GM21447 (cell line): ENCODE results near the gene HMG20B.

Source experiments
- ATAC-seq: cut with Tn5 transposase; IDR thresholded peaks from one replicate; pipeline ENCODE4 v1.9.1; 2021; ENCODE audit not compliant: unreplicated experiment

Gene HMG20B

GRCh38 chr19:3605361-3605760 is 32.6 kb downstream of the HMG20B start:
- no peak for ATAC-seq

DNA sequence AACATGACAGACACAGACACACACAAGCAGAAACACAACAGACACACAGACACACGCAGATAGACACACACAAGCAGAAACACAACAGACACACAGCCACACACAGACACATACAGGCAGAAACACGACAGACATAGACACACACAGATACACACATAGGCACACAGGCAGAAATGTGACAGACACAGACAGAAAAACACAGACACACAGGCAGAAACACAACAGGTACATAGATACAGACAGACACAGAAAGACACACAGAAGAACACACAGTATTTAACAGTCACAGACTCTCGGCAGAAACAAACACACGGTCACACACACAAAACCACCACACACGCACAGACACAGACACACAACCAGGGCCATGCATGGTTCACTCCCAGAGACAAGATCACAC is 33.0 kb downstream of the HMG20B start:
- ATAC-seq = no peak

GRCh38 chr19:3606174-3606689 is 33.5 kb downstream of the HMG20B start:
- no peak for ATAC-seq

DNA sequence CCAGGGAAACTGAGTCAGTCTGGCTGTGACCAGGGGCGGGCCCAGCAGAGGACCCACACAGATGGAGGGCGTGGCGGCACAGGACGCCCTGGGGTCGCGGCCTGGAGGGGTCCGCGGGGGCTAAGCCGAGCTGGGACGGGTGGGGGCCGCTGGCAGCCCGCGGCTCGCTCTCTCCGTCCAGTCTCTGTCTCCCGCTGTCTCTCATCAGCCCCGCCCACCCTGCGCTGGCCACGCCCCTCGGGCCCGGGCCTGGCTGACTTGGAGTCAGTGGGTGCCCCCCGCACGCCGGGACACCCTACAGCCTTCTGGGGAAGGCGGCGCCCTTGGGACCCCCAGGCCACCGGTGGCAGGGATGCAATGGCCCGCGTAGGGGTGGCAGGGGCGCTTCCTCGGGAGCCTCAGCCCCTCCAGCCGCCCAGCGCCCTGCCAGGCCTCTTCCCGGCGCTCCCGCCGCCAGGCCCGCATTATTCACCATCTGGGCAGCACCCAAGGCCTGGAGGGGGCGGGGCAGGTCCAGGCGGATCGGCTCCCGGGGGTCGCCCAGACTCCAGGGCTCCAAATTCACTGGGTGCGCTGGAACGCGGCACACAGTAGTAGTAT is 34.0 kb downstream of the HMG20B start, which contains the start of gene TBXA2R:
Gene TBXA2R, minus strand, starts transcription at position 186 of the 600 bp plus-strand sequence. CDS start 6,241 bp downstream, outside the sequence.
- ATAC-seq = no peak

DNA sequence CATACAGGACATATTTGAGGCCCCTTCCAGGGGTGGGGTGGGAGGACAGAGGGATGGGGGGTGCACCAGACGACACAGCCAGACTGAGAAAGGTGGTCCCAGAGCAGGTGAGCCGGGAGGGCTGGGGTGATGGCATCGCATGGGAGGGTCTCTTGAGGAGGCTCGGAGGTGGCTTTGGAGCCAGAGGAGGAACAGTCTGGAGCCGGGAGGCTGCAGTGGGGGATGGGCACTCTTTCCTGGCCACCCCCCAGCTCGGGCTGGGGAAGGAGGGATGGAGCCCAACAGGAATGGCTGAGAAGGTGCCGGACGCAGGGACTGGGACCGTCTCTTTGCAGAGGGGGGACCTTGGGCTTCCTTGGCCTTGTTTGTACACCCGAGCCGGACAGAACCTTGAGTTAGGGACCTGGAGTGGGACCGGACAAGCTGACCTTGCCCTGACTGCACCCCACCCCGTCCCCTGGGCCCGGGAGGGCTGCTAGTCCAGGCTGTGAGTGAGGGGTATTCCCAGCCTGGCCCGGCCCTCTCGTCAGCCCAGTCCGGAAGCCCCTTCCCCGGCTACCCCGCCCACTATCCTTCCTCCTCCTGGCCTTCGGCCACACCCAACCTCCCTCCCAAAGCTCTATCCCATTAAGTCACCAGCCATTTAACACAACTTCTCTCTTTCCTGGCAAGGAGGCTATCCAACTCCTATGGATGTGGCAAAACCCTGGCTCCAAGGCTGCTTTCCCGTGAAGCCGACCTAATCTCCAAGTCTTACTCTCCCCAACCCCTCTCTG is 34.7 kb downstream of the HMG20B start:
- ATAC-seq = no peak

- no peak for ATAC-seq
Observed at GRCh38 chr19:3608079-3608641, 35.4 kb downstream of the HMG20B start.

- no peak for ATAC-seq
Observed at GRCh38 chr19:3608750-3609322, 36.1 kb downstream of the HMG20B start.

DNA sequence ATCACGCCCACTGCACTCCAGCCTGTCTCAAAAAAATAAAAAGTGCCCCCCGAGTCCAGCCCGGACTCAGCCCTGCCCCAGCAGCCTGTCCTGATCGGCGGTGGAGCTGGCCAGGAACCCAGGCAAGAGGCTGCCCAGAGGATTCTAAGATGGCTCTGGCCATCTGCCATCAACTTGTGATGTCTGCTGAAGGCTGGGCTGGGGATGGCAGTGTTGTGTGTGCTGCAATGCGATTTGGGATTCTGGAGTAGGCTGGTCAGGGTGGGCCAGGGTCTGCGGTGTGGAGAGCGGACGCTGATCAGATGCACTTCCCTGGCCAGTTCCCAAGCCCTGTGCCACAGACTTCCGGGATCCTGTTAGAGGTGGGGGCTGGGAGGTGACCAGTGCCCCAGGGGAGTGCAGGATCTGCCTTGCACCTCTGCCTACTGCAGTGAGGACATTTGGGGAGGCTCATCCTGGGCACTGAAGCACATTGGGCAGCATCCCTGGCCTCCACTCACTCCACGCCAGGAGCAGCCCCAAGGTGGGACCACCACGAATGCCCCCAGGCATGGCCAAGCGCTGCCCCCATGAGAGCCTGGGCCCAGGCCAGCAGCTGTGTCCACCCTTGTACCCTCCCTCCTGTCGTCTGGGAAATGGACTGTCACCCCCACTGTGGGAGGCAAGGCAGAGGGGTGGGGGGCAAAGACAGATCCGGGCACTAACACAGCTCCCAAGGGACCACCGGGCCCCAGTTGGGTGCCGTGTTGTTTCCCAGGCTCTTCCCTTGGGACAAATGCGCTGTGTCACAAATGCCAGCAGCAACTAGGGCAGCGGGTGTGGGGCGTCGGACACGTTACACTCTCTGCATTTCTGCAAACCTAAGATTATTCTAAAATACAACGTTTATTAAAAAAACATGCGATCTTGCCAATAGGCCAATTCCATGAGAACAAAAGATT is 37.3 kb downstream of the HMG20B start:
- no peak for ATAC-seq

GRCh38 chr19:3610745-3611717 is 38.3 kb downstream of the HMG20B start:
- no peak for ATAC-seq

DNA sequence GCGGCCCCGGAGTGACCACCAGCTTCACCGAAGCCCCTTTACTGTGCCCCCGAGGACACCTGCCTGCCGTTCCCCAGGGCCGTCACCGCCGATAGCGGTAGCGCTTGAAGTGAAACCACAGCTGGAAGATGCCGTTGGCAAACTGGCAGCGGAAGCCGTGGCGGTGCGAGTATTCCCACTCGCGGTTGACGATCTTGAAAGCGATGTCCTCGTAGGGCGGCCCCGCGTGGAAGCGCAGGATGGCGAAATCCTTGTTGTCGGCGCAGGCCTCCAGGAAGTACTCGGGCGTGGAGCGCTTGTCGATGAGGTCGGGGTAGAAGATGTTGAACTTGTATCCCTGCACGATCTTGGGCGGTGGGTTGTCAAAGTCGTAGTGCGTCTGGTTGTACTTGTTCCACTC is 39.1 kb downstream of the HMG20B start:
- no peak for ATAC-seq

DNA sequence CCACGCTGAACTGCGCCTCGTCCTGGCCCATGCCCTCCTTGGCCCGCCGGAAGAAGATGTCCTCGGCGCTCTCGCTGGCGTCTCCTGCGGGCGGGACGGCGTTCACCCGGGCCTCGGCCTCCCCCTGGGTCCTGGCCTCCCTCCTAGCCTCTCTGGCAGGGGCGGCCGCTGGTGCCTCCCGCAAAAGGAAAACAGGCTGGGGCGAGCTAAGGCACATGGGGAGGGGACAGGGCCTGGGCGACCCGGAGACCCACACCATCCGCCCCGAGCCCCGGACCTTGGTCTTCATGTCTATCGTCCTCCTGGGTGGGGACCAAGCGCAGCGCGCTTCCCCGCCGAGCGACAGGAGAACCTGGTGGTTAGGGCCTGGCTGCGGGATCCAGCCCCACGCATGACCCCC is 39.6 kb downstream of the HMG20B start:
- no peak for ATAC-seq

GRCh38 chr19:3612901-3613741 is 40.4 kb downstream of the HMG20B start:
- ATAC-seq = no peak

DNA sequence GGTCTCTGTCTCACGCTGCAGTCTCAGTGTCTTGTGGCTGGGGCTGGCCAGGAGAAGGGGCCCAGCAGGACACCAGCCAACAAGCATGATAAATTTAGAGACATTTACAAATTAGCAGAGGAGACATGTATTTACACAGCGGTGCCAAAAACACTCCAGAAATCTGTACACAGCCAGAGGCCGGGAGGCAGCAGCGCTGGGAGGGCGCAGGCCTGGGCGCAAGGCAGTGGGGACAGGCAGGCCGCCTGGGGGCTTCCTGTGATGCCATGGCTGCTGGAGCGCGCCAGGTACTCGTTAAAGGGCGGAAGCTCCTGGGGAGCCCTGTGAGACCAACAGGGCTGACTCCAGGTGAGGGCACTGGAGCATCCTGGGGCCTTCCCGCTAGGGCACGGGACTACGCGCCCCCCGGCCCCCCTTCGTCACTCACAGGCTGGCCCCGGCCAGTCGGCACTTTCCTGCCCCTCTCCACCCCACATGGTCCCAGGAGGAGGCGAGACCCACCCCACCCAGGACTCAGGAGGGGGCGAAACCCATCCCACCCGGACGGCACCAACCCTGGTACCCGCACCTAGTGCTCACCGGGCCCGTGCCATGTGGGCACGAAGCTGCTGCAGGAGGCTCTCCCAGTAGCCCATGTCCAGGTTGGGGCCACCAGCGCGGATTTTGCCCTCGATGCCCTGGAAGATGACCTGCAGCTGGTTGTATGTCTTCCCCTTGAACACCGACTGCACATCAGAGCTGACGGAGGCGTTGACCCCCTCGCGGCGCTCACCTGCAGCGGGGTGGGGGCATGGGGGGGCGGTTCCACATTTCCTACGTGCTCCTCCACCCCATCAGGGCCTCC is 41.3 kb downstream of the HMG20B start:
- no peak for ATAC-seq

DNA sequence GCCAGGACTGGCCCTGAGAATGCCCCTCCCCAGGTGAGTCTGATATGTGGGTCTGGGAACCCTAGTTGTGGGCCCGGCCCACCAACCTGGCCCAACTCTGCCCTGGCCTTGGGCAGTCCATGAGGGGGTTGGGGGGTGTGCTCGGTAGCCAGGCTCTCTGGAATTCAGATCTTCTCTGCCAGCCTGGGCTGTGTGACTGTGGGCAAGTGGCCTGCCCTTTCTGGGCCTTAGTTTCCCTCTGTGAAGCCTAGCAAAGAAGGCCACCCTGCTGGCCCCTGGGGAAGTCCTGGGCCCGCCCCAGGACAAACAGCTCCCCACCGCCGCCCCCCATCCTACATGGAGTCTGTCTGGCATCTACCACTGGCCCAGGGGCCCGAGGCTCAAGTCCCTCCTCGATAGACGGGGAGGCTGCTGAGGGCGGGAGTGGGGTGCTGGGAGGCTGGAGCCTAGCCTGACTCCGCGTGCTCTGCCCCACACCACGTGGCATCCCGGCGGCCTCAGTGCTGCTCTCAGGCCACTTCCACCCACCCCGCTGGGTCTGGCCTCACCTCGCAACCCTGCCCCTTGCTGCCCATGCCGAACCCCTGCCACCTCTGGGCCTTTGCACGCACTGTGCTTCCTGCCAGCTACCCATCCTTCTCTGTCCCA is 42.2 kb downstream of the HMG20B start:
- no peak for ATAC-seq

DNA sequence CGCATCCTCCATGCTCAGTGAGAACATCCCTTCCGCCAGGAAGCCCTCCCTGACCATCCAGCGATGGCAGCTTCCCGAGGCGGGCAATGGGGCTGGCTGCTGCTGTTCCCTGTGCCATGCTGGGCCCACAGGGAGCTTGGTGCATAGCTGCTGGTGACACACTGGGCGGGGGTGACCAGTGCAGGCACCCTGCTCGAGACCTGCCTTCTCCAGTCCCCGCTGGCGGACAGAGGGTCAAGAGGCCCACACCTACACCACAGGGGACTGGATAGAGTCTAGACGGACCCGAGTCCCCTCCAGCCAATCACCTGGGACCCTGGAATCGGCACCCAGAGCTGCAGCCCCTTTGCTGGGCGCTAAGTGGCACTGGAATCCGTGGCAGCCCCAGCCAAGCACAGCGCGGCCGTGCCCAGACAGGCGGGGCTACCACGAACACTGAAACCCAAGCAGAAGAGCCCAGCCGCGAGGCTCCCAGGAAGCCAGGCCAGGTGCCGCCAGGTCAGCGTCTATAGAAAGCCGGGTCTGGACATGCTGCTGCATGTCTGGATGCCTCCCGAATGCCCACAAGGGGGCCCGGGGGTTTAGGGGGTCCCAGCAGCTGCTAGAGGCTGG is 42.9 kb downstream of the HMG20B start:
- ATAC-seq = no peak

GRCh38 chr19:3617463-3617862 is 44.7 kb downstream of the HMG20B start:
- ATAC-seq = no peak
